Measurements from ENCODE around the gene POU2F1.
"Not testable (repeated sequence)": the region's sequence is repeated elsewhere in the genome, so short reads cannot be mapped to it uniquely, and the experiment has no call there.

Gene POU2F1

GRCh38 chr1:167232801-167233200 lies 12.1 kb downstream of the POU2F1 start:
- DNase-seq (ENCODE audit: low read depth, low spot score), result no peak
- Histone ChIP-seq H3K9ac (ENCODE audit: insufficient read length, low read depth) (no peak overlapping the region), H3K27me3 (ENCODE audit: insufficient read depth, insufficient read length) (no peaks in the 10 kb centered on the region), H3K4me1 (ENCODE audit: insufficient read depth, insufficient read length) (no peaks in the 10 kb centered on the region), H3K9me3 (ENCODE audit: insufficient read depth, low read length) (no peaks in the 10 kb centered on the region), H3K36me3 (ENCODE audit: insufficient read depth, insufficient read length, low read length) (no peaks in the 10 kb centered on the region), H3K4me3 (ENCODE audit: insufficient read length, low read depth) (no peak overlapping the region)
- TF ChIP-seq YY1 (IDR thresholded peaks at IDR 0.05; ENCODE audit: insufficient read depth, insufficient read length) (no peak), SUZ12 (IDR thresholded peaks at IDR 0.05; ENCODE audit: extremely low read depth, insufficient read depth, insufficient read length) (no peak), ZNF274 (IDR thresholded peaks at IDR 0.05; ENCODE audit: low read depth, low read length) (no peak)

GRCh38 chr1:167233373-167233772 lies 12.7 kb downstream of the POU2F1 start:
- Histone ChIP-seq H3K4me1 (ENCODE audit: insufficient read depth, insufficient read length) (no peaks in the 10 kb centered on the region), H3K4me3 (ENCODE audit: insufficient read length, low read depth) (no peak overlapping the region), H3K9ac (ENCODE audit: insufficient read length, low read depth) (no peak overlapping the region), H3K36me3 (ENCODE audit: insufficient read depth, insufficient read length, low read length) (no peaks in the 10 kb centered on the region), H3K9me3 (ENCODE audit: insufficient read depth, low read length) (no peaks in the 10 kb centered on the region), H3K27me3 (ENCODE audit: insufficient read depth, insufficient read length) (no peaks in the 10 kb centered on the region)
- TF ChIP-seq ZNF274 (IDR thresholded peaks at IDR 0.05; ENCODE audit: low read depth, low read length) (no peak), SUZ12 (IDR thresholded peaks at IDR 0.05; ENCODE audit: extremely low read depth, insufficient read depth, insufficient read length) (no peak), YY1 (IDR thresholded peaks at IDR 0.05; ENCODE audit: insufficient read depth, insufficient read length) (no peak)
- no peak for DNase-seq (ENCODE audit: low read depth, low spot score)

- Histone ChIP-seq H3K9me3 (ENCODE audit: insufficient read depth, low read length) (no peaks in the 10 kb centered on the region), H3K36me3 (ENCODE audit: insufficient read depth, insufficient read length, low read length) (no peaks in the 10 kb centered on the region), H3K27me3 (ENCODE audit: insufficient read depth, insufficient read length) (no peaks in the 10 kb centered on the region), H3K4me1 (ENCODE audit: insufficient read depth, insufficient read length) (no peaks in the 10 kb centered on the region), H3K9ac (ENCODE audit: insufficient read length, low read depth) (no peak overlapping the region), H3K4me3 (ENCODE audit: insufficient read length, low read depth) (no peak overlapping the region)
- no peak for TF ChIP-seq ZNF274 (IDR thresholded peaks at IDR 0.05; ENCODE audit: low read depth, low read length)
- no peak for TF ChIP-seq SUZ12 (IDR thresholded peaks at IDR 0.05; ENCODE audit: extremely low read depth, insufficient read depth, insufficient read length)
- TF ChIP-seq YY1 (IDR thresholded peaks at IDR 0.05; ENCODE audit: insufficient read depth, insufficient read length), result no peak
- no peak for DNase-seq (ENCODE audit: low read depth, low spot score)
Measured at GRCh38 chr1:167237000-167237399, 16.3 kb downstream of the POU2F1 start.

- H3K4me1 ChIP-seq (ENCODE audit: insufficient read depth, insufficient read length), result no peaks in the 10 kb centered on the region
- DNase-seq (ENCODE audit: low read depth, low spot score), result no peak
- no peaks in the 10 kb centered on the region for H3K27me3 ChIP-seq (ENCODE audit: insufficient read depth, insufficient read length)
- H3K9ac ChIP-seq (ENCODE audit: insufficient read length, low read depth), result no peak overlapping the region
- H3K9me3 ChIP-seq (ENCODE audit: insufficient read depth, low read length), result no peaks in the 10 kb centered on the region
- TF ChIP-seq YY1 (IDR thresholded peaks at IDR 0.05; ENCODE audit: insufficient read depth, insufficient read length) (no peak), ZNF274 (IDR thresholded peaks at IDR 0.05; ENCODE audit: low read depth, low read length) (no peak), SUZ12 (IDR thresholded peaks at IDR 0.05; ENCODE audit: extremely low read depth, insufficient read depth, insufficient read length) (no peak)
- no peaks in the 10 kb centered on the region for H3K36me3 ChIP-seq (ENCODE audit: insufficient read depth, insufficient read length, low read length)
- H3K4me3 ChIP-seq (ENCODE audit: insufficient read length, low read depth), result no peak overlapping the region
Measured at GRCh38 chr1:167238713-167239112, 18.0 kb downstream of the POU2F1 start.

- H3K4me3 ChIP-seq (ENCODE audit: insufficient read length, low read depth), result no peak overlapping the region
- H3K9me3 ChIP-seq (ENCODE audit: insufficient read depth, low read length), result no peaks in the 10 kb centered on the region
- TF ChIP-seq SUZ12 (IDR thresholded peaks at IDR 0.05; ENCODE audit: extremely low read depth, insufficient read depth, insufficient read length), result no peak
- TF ChIP-seq ZNF274 (IDR thresholded peaks at IDR 0.05; ENCODE audit: low read depth, low read length), result no peak
- TF ChIP-seq YY1 (IDR thresholded peaks at IDR 0.05; ENCODE audit: insufficient read depth, insufficient read length), result no peak
- no peaks in the 10 kb centered on the region for H3K4me1 ChIP-seq (ENCODE audit: insufficient read depth, insufficient read length)
- no peak for DNase-seq (ENCODE audit: low read depth, low spot score)
- peaks cover 3% of the 10 kb centered on the region for H3K36me3 ChIP-seq (ENCODE audit: insufficient read depth, insufficient read length, low read length)
- no peak overlapping the region for H3K9ac ChIP-seq (ENCODE audit: insufficient read length, low read depth)
- no peaks in the 10 kb centered on the region for H3K27me3 ChIP-seq (ENCODE audit: insufficient read depth, insufficient read length)
Measured at GRCh38 chr1:167239257-167239656, 18.6 kb downstream of the POU2F1 start.

GRCh38 chr1:167244244-167244643 lies 23.6 kb downstream of the POU2F1 start:
- Histone ChIP-seq H3K9me3 (ENCODE audit: insufficient read depth, low read length) (no peaks in the 10 kb centered on the region), H3K4me1 (ENCODE audit: insufficient read depth, insufficient read length) (no peaks in the 10 kb centered on the region), H3K27me3 (ENCODE audit: insufficient read depth, insufficient read length) (no peaks in the 10 kb centered on the region), H3K36me3 (ENCODE audit: insufficient read depth, insufficient read length, low read length) (peaks cover 8% of the 10 kb centered on the region), H3K9ac (ENCODE audit: insufficient read length, low read depth) (no peak overlapping the region), H3K4me3 (ENCODE audit: insufficient read length, low read depth) (no peak overlapping the region)
- no peak for TF ChIP-seq ZNF274 (IDR thresholded peaks at IDR 0.05; ENCODE audit: low read depth, low read length)
- no peak for TF ChIP-seq YY1 (IDR thresholded peaks at IDR 0.05; ENCODE audit: insufficient read depth, insufficient read length)
- no peak for TF ChIP-seq SUZ12 (IDR thresholded peaks at IDR 0.05; ENCODE audit: extremely low read depth, insufficient read depth, insufficient read length)
- DNase-seq (ENCODE audit: low read depth, low spot score), result no peak

- not testable (repeated sequence) for H3K9ac ChIP-seq (ENCODE audit: insufficient read length, low read depth); H3K27me3 ChIP-seq (ENCODE audit: insufficient read depth, insufficient read length); H3K36me3 ChIP-seq (ENCODE audit: insufficient read depth, insufficient read length, low read length); H3K4me1 ChIP-seq (ENCODE audit: insufficient read depth, insufficient read length); H3K9me3 ChIP-seq (ENCODE audit: insufficient read depth, low read length); DNase-seq (ENCODE audit: low read depth, low spot score); H3K4me3 ChIP-seq (ENCODE audit: insufficient read length, low read depth)
Measured at GRCh38 chr1:167245168-167245567, 24.5 kb downstream of the POU2F1 start.

GRCh38 chr1:167246971-167247370 lies 26.3 kb downstream of the POU2F1 start:
- Histone ChIP-seq H3K36me3 (ENCODE audit: insufficient read depth, insufficient read length, low read length) (peaks cover 8% of the 10 kb centered on the region), H3K9ac (ENCODE audit: insufficient read length, low read depth) (no peak overlapping the region), H3K9me3 (ENCODE audit: insufficient read depth, low read length) (no peaks in the 10 kb centered on the region), H3K4me1 (ENCODE audit: insufficient read depth, insufficient read length) (no peaks in the 10 kb centered on the region), H3K27me3 (ENCODE audit: insufficient read depth, insufficient read length) (no peaks in the 10 kb centered on the region), H3K4me3 (ENCODE audit: insufficient read length, low read depth) (no peak overlapping the region)
- TF ChIP-seq YY1 (IDR thresholded peaks at IDR 0.05; ENCODE audit: insufficient read depth, insufficient read length) (no peak), SUZ12 (IDR thresholded peaks at IDR 0.05; ENCODE audit: extremely low read depth, insufficient read depth, insufficient read length) (no peak), ZNF274 (IDR thresholded peaks at IDR 0.05; ENCODE audit: low read depth, low read length) (no peak)
- no peak for DNase-seq (ENCODE audit: low read depth, low spot score)
